Fibroblast of skin of abdomen (primary cell): Measurements from ENCODE around the gene RASGRF1.
"Not testable (repeated sequence)": the region's sequence is repeated elsewhere in the genome, so short reads cannot be mapped to it uniquely, and the experiment has no call there.

ENCODE experiments used
- DNase-seq: peaks from one replicate; pipeline ENCODE4 v3.0.0-alpha.2; 2013

RASGRF1 gene

DNA sequence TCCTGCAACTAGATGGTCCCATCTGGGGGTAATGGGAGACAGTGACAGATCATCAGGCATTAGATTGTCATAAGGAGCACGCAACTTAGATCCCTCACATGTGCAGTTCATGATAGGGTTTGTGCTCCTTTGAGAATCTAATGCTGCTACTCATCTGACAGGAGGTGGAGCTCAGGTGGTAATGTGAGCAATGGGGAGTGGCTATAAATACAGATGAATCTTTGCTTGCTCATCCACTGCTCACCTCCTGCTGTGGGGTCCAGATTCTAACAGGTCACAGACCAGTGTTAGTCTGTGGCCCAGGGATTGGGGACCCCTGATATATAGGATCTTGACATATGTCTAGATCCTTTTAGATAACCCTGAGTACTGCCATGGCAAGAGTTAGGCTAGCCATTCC is 52.7 kb downstream of the RASGRF1 start:
- DNase-seq, result no peak

DNA sequence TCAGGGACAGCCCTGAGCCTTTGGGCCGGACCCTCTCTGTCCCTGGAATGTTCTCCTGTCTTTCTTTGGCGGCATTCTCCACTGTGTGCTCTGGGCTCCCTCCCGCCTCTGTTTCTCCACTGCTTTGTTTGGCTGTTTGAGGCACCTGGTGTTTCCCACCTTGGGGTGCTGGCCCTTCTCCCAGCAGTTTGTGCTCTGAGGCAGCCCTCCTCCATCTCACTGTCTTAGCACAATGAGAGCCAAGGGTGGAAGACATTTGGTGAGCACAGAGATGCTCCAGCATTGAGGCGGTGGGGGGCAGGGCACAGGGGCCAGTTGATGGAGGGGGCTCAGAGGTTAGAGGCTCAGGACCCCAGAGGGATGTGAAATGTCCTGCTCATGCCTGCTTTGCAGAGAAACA is 54.3 kb downstream of the RASGRF1 start:
- DNase-seq, result no peak

DNA sequence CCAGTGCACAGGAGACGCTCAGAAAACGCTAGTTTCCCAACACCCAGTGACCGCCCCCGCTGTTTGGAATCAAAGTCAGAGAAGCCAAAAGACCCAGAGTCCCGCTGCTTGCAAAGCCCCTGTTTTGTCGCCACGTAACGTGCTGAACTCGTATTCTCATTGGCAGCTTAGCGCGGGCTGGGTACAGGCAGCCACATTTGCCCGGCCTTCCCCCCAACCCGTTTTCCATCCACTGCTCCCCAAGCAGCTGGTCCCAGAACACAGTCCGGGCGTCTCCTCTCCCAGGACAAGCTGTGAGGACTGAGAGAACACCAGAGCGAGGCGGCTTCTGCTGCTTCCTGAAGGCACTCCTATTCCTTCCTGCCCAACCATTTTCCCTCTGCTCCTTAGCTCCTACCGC is 54.8 kb downstream of the RASGRF1 start:
- no peak for DNase-seq

- DNase-seq, result no peak
Observed at GRCh38 chr15:79035111-79035601, 55.4 kb downstream of the RASGRF1 start.

DNA sequence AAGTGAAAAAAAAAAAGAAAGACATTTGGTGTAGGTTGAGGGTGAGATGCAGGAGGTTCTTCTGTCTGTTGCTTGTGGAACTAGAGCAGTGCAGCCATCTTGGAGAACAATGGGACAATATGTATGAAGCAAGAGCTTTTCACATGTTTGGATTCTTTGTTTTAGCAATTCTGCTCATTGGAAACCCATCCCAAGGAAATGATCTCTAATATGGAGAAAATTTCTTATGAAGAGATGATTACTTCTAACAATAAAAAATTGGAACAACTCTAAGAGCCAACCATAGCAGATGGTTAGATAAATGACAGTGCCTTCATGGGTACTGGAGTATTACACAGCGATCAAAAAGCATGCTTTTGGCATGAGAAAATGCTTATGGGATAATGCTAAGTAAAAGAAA is 56.3 kb downstream of the RASGRF1 start:
- DNase-seq, result no peak

DNA sequence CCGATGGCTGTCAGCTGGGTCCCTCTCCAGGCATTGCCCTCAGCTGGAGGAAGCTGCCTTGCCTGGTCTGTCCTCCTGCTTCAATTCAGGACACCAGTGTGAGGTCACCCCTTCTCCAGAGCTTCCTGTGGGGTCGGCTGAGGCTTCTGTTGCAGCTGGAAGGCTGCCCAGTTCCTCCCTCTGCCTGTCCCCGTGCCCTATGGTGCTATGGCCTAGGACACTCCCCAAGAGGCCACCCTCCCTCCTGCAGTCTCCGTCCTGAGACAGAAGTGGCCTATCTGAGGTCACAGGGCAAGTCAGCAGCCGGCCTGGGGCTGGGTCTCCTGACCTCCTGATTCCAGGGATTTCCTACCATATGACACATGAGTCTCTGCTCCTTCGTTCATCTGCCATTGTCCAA is 57.9 kb downstream of the RASGRF1 start:
- DNase-seq, result no peak

DNA sequence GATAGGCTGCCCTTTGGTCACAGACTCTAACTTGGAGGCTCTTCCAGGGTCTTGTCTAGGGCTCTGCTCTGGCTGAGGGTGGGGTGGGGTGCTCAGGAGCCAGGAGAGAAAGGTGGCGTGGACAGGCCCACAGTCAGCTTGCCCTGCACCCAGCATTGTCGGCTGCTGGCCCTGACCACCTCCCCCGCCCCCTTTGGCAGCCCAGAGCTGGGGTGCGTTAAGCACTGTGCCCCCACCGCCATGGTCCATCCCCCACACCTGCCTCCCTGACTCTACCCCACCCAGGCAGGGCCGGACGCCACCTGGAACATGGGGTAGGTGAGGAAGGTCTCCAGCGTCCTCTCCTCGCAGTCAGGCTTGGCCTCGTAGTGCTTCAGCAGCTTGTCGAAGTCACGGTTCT is 58.8 kb downstream of the RASGRF1 start:
- DNase-seq, result no peak

DNA sequence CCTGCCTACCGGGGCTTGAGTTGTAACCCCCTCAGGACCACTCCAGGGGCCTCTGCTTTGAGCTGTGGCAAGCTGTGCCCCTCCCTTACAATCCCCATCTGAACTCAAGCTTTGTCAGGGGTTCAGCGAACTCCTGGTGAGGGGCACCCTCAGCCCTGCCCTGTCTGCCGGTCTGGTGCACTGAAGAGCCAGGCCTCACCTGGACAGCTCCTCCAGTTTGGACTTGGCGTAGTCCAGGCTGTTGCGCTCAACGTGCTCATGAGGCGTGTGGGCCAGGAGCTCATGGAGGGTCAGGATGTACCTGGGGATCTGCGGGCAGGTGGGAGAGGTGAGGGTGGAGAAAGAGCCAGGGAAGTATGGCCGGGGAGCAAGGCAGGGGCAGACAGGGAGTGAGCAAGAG is 59.4 kb downstream of the RASGRF1 start:
- DNase-seq, result no peak

GRCh38 chr15:79030470-79030869 is 60.1 kb downstream of the RASGRF1 start:
- no peak for DNase-seq

- peak; percentile 18 for DNase-seq
Observed at GRCh38 chr15:79028411-79028964, 62.1 kb downstream of the RASGRF1 start.

DNA sequence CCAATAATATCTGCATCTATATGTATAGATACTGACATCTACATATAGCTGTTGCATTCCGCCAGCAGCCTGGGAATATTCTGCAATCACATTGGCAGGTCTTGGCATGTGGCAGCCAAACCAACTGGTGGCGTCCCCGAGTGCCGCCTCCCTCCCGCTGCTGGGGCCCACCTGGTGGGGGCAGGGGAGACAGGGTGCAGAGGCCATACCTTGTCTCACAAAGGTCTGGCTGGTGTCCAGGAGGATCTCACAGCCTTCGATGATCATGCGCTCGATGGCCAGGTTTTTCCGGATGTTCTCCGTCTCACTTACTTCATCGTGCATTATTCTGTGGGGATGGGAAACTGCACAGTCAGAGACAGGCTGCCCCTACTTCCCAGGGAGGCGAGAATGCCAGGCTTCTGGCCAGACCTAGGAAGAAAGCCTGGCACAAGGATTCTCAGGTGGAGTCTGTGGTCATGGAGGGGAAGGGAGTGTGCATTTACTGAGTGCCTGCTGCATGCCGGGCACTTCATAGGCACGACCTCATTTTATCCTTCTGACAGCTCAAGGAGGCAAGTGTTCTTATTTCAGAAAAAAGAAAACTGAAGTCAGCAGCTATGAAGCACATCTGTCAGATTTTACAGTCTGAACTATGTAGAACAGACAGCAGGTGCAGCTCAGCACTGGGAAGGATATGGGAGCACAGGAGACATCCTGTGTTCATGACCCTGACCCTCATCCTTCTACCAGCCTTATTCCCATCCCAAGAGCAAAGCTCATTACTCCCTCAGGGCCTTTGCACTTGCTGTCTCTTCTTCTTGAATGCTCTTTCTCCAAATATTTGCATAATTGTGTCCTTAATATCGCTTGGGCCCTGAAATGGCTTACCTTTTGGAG is 62.8 kb downstream of the RASGRF1 start:
- DNase-seq, result no peak

GRCh38 chr15:79025802-79026201 is 64.8 kb downstream of the RASGRF1 start:
- DNase-seq, result no peak

DNA sequence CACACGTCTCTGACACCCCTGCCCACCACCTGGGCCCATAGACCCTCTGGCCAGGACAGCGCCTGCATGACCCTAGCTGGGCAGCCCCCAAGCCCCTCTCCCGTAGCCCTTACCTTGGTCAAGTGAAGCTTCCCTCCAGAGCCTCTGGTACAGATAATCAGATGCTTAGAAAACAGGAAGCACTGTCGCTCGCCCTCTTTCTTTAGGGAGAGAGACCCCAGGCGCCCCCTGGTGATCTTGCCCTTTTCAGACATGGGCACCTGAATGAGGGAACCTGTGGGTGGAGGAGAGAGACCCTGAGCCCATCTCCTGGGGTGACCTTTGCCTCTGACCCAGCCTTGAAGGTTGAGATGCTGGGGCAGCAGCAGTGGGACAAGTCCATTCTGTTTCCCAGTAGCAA is 65.4 kb downstream of the RASGRF1 start:
- no peak for DNase-seq

- not testable (repeated sequence) for DNase-seq
Observed at GRCh38 chr15:79024493-79024892, 66.1 kb downstream of the RASGRF1 start.

GRCh38 chr15:79023918-79024317 is 66.7 kb downstream of the RASGRF1 start:
- no peak for DNase-seq

DNA sequence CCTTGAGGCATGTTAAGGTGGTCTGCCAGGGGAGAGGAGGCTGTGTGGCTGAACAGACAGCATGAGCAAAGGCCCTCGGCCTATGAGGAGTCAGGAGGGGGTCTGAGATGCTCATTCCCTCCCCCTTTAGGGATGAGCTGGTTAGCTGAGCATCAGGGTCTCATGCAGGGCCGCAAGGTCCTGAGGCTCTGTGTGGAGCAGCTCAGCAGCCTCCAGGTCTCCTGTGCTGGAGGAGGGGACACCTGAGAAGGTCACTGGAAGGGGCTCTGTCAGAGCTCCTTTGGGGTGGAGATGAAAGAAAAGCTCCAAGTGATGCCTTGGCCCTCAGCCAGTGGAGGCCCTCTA is 67.1 kb downstream of the RASGRF1 start:
- no peak for DNase-seq

DNA sequence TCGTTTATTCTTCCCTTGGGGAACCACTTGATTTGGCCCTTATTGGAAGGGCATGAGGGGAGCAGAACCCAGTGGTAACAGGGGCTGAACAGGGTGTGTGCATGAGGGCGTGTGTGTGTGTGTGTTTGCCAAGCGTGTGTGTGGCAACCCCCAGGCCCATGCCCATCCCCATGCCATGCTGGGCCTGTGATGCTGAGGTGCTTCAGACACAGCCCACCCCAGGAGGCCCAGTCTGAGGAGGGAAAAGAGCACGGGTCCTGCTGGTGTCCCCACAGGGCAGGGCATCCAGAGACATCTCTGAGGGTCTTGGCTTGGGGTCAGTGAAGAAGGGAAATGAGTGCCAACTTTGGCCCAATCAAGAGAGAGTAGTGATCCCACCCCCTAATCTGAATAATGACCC is 71.6 kb downstream of the RASGRF1 start:
- DNase-seq, result no peak

GRCh38 chr15:79017953-79018352 is 72.6 kb downstream of the RASGRF1 start:
- no peak for DNase-seq

- DNase-seq, result no peak
Observed at GRCh38 chr15:79016527-79017170, 73.9 kb downstream of the RASGRF1 start.

- DNase-seq, result no peak
Observed at GRCh38 chr15:79015416-79015815, 75.2 kb downstream of the RASGRF1 start.

- DNase-seq, result no peak
Observed at GRCh38 chr15:79010278-79010677, 80.3 kb downstream of the RASGRF1 start.

DNA sequence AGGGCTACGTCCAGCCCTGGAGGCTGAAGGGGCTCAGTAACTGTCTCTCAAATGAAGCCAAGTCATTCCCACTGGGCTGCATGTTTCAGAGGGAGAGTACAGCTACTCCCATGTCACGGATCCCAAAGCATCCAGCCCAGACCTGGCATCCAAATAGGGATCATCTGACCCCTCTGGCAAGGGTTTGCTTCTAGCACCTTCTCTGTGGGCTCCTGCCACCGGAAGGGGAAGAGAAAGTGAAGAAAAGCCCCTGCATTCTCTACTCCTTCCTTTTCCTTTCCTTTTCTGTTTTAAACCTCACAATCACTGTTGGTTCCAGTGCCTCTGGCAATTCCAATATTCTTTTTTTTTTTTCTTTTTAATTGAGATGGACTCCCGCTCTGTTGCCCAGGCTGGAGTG is 81.2 kb downstream of the RASGRF1 start:
- DNase-seq, result no peak

DNA sequence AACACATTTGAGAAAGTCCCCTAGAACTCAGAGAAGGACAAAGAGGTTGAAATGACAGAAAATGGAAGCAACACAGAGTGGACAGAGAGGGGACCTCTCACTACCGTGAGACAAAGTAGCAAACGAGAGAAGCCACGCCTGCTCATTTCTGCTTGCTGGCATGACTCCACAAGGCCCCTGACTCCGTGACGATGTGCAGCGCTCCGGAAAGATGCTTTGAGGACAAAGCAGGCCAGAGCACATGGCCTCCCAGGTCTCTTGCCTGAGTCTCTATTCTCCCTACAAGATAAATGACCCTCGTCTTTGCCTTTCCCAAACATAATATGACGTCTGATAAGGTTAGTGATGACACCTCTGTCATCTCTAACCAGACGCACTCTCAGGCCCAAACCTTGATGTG is 81.9 kb downstream of the RASGRF1 start:
- DNase-seq, result no peak

DNA sequence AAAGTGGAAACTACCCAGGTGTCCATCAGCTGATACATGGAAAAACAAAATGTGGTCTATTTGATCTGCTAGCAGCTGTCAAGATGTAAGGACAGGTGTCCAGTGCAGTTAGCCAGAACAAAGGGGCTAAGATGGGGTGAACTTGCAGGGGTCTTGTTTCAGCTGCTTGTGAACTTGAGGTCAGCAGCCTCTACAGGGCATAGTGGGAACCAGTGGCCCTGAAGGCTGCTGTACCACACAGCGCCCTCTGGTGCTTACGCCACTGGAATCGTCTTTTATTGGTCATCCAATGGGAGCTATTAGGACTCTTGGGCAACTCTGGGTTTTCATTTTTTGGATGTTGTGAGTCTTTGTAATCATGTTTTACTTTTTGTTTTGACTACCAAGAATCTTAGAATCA is 83.5 kb downstream of the RASGRF1 start:
- DNase-seq, result peak; percentile 47
